ENCODE results near the gene IQSEC1. TPM values are rescaled to one million over a fixed set of nuclear protein-coding genes. Genes with fewer than 3 reads are reported as not detected.

IQSEC1 gene
- total and polyA plus RNA-seq, 2 donors (not counting 3 experiments of a cell fraction or from before 2014, with no cell fraction given): 5.2 to 18.0 TPM

DNA sequence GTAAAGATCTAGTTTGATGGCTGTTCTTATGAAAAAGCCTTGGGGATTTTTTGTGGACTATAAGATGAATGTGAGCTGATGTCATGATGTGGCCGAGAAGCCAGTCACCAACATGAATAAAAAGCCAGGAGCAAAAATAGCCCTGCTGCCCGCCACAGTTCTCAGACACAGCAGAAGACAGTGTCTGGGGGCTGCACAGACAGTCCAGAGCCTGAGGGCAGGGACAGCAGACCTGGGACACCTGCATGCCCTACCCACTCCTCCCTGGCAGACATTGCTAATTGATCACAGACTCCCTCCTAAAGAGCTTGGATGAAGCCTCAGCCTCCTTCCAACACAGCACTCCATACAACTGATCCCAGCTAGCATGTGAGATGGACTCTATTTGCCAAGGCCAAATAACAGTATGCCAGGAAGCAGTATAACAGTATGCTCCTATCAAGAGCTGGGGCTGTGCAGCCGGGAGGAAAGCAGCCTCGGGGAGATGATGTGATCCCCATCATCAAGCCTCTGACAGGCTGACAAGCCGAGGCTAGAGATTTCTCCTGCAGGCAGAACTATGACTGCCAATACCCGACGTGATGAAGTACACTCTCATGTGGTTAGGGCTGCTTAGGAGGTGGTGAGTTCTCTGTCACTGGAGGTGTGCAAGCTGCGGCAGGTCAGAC, 126.4 kb downstream of the IQSEC1 start:
- Histone ChIP-seq H3K4me2 (ENCODE audit: insufficient read depth, low read length) (no peak overlapping the region), H3K9me1 (replicated peaks; ENCODE audit: control insufficient read depth, extremely low read depth, insufficient read depth, low read length) (no peaks in the 10 kb centered on the region), H4K20me1 (replicated peaks; ENCODE audit: control insufficient read depth, extremely low read depth, insufficient read depth, low read length) (no peaks in the 10 kb centered on the region), H2AFZ (ENCODE audit: low read depth, low read length) (no peak overlapping the region), H3K79me2 (ENCODE audit: control insufficient read depth, insufficient read depth, low read length) (no peaks in the 10 kb centered on the region), H3K9ac (replicated peaks; ENCODE audit: extremely low read depth, insufficient read depth, low read length) (no peak overlapping the region), H3K4me3 (replicated peaks in 1 of 3; ENCODE audit: insufficient read depth in 1 of 3, low read depth in 1 of 3, low read length in 3 of 3) (no peak overlapping the region), H3K9me3 (replicated peaks; ENCODE audit: control insufficient read depth, insufficient read depth, low read length) (no peaks in the 10 kb centered on the region), H3K36me3 (ENCODE audit: control insufficient read depth in 2 of 2, extremely low read depth in 1 of 2, insufficient read depth in 2 of 2, low read length in 2 of 2) (peaks cover 0 to under 1% of the 10 kb centered on the region in 2 experiments), H3K27ac (ENCODE audit: insufficient read depth, low read depth, low read length) (no peak overlapping the region), H3K27me3 (ENCODE audit: control insufficient read depth in 2 of 2, insufficient read depth in 2 of 2, low read length in 2 of 2) (no peaks in the 10 kb centered on the region), H3K4me1 (ENCODE audit: control insufficient read depth, extremely low read depth, insufficient read depth, low read length) (peaks cover 15% of the 10 kb centered on the region)
- ChIA-PET CTCF (interaction anchor here (1.1 to 5.8 kb wide), 4 partner anchors 14 to 55 kb away, joined by 3 to 39 read pairs (median 4); no protein-coding TSS in a partner anchor), POLR2A (no interaction called here)
- FAIRE-seq (no peak), DNase-seq (ENCODE audit: low read depth, low spot score) (no peak)
- intact Hi-C loops (cut with micrococcal nuclease): no loop called here
- TF ChIP-seq EZH2 (IDR thresholded peaks at IDR 0.05; ENCODE audit: borderline replicate concordance, low read depth, low read length, severe bottlenecking) (no peak), POLR2A (IDR thresholded peaks at IDR 0.05; ENCODE audit: low read depth, low read length) (no peak), POLR2AphosphoS5 (IDR thresholded peaks at IDR 0.05; ENCODE audit: insufficient read depth, low read depth, low read length) (no peak), GATA2 (IDR thresholded peaks at IDR 0.05; ENCODE audit: insufficient read depth, insufficient read length, low read depth, low read length) (no peak), MYC (IDR thresholded peaks at IDR 0.05; ENCODE audit: low read depth, low read length) (no peak), FOS (IDR thresholded peaks at IDR 0.05; ENCODE audit: borderline replicate concordance, insufficient read depth, low read length) (no peak), CTCF (IDR thresholded peaks at IDR 0.05; ENCODE audit: extremely low read depth in 1 of 2, insufficient read depth in 1 of 2, low read depth in 1 of 2, low read length in 2 of 2) (no peak), MAX (IDR thresholded peaks at IDR 0.05; ENCODE audit: insufficient read depth, insufficient read length) (no peak), JUN (IDR thresholded peaks at IDR 0.05; ENCODE audit: borderline replicate concordance, insufficient read depth, insufficient read length, low read depth) (no peak)
- dilution Hi-C loops (cut with MboI; ENCODE audit: extremely low pct_ligation_motif_present, low sequenced_read_pairs): no loop called here
- no TSS peak for BruUV-seq (replicated peaks)
